Lung (tissue), 12 donors: ENCODE measurements around the gene SUSD2. TPM values are rescaled to one million over a fixed set of nuclear protein-coding genes. Genes with fewer than 3 reads are reported as not detected.

Experiments used
- ATAC-seq: fragments of 200-7000 bp; cut with Tn5 transposase; one replicate; pipeline ENCODE4 v1.9.1; 2020; ENCODE audit warnings: moderate number of reproducible peaks; ENCODE audit not compliant: insufficient read depth, low FRiP score
- DNase-seq, 3 donors: peaks; one replicate each; pipeline ENCODE4 v3.0.0-alpha.2; 2013 to 2017
- H3K27ac ChIP-seq, 2 donors: one replicate each; pipeline ENCODE4 v1.5.1; 2013; ENCODE audit warnings: mild to moderate bottlenecking in 2 of 2, moderate library complexity in 2 of 2, control low read depth in 1 of 2, inconsistent platforms in 1 of 2, low read depth in 1 of 2, low read length in 1 of 2
- H3K27me3 ChIP-seq, 3 donors: one replicate each; pipeline ENCODE4 v1.5.1; 2013; ENCODE audit warnings: low read length in 2 of 3; ENCODE audit not compliant: control insufficient read depth in 3 of 3, insufficient read depth in 3 of 3
- H3K36me3 ChIP-seq, 4 donors: one replicate each; pipeline ENCODE4 v1.5.1; 2013; ENCODE audit warnings: low read length in 4 of 4, mild to moderate bottlenecking in 1 of 4, moderate library complexity in 1 of 4; ENCODE audit not compliant: control insufficient read depth in 4 of 4, insufficient read depth in 4 of 4
- H3K4me1 ChIP-seq, 5 donors: one replicate each; pipeline ENCODE4 v1.5.1; 2013; ENCODE audit warnings: low read length in 5 of 5, mild to moderate bottlenecking in 2 of 5, moderate library complexity in 1 of 5; ENCODE audit not compliant: control insufficient read depth in 5 of 5, insufficient read depth in 5 of 5
- H3K4me3 ChIP-seq: one replicate; pipeline ENCODE4 v1.5.1; 2013; ENCODE audit warnings: mild to moderate bottlenecking, control low read depth, moderate library complexity
- H3K9ac ChIP-seq, 2 donors: one replicate each; pipeline ENCODE4 v1.5.1; 2013; ENCODE audit warnings: low read length in 2 of 2, control low read depth in 1 of 2; ENCODE audit not compliant: insufficient read depth in 1 of 2
- H3K9me3 ChIP-seq, 4 donors: one replicate each; pipeline ENCODE4 v1.5.1; 2013; ENCODE audit warnings: low read length in 3 of 4, mild to moderate bottlenecking in 1 of 4, moderate library complexity in 1 of 4; ENCODE audit not compliant: control insufficient read depth in 4 of 4, insufficient read depth in 3 of 4
- WGBS, 2 donors: extraction: QIAGEN DNeasy Blood & Tissue Kit; methylation state at CpG; one replicate each; pipeline ENCODE4 v1.1.7; 2013; 5-methylcytosine and 5-hydroxymethylcytosine counted together
- polyA plus RNA-seq, 2 donors: library from polyadenylated mRNA; stranded (reverse); fragments of 200-250 nt; gene quantifications; one replicate each; pipeline ENCODE4 v1.2.1, GENCODE V29; 2013
- total RNA-seq, 2 donors: library from RNA; depleted of rRNA in 1 of 2; stranded (reverse); fragments of >200 nt in 1 of 2; gene quantifications; one replicate each; pipeline ENCODE4 v1.2.1, GENCODE V29; 2014 to 2021
- TF ChIP-seq, protein P1 (sequence below): IDR thresholded peaks from 2 replicates; pipeline ENCODE4 v1.5.1; 2012; ENCODE audit warnings: mild to moderate bottlenecking; ENCODE audit errors: control extremely low read depth, extremely low read depth
- donor health status: control.
- donor health status: control.
- donor health status: Bipolar disorder and iron deficiency.
- donor health status: healthy.
- donor health status: DM: yes; HTN: yes; CAD: no.

SUSD2 gene
- total and polyA plus RNA-seq, 4 donors = 15.9 to 192 (median 49.7) TPM

- TF ChIP-seq, protein P1, sequence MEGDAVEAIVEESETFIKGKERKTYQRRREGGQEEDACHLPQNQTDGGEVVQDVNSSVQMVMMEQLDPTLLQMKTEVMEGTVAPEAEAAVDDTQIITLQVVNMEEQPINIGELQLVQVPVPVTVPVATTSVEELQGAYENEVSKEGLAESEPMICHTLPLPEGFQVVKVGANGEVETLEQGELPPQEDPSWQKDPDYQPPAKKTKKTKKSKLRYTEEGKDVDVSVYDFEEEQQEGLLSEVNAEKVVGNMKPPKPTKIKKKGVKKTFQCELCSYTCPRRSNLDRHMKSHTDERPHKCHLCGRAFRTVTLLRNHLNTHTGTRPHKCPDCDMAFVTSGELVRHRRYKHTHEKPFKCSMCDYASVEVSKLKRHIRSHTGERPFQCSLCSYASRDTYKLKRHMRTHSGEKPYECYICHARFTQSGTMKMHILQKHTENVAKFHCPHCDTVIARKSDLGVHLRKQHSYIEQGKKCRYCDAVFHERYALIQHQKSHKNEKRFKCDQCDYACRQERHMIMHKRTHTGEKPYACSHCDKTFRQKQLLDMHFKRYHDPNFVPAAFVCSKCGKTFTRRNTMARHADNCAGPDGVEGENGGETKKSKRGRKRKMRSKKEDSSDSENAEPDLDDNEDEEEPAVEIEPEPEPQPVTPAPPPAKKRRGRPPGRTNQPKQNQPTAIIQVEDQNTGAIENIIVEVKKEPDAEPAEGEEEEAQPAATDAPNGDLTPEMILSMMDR = no peak
- WGBS, 2 donors = 58 to 68% methylated on average over 18 of the region's 18 CpGs
- Histone ChIP-seq H3K27ac (no peak overlapping the region), H3K27me3 (no peaks in the 10 kb centered on the region), H3K4me3 (no peak overlapping the region), H3K36me3 (peaks cover 0 to 10% (median 0%) of the 10 kb centered on the region in 4 donors), H3K9ac (no peak overlapping the region), H3K4me1 (no peaks in the 10 kb centered on the region), H3K9me3 (no peaks in the 10 kb centered on the region)
- DNase-seq = peak in 1 of 3 donors; percentile 35
- ATAC-seq = no peak
These were observed 49.8 kb downstream of the SUSD2 start for GRCh38 chr22:24230911-24231656.

DNA sequence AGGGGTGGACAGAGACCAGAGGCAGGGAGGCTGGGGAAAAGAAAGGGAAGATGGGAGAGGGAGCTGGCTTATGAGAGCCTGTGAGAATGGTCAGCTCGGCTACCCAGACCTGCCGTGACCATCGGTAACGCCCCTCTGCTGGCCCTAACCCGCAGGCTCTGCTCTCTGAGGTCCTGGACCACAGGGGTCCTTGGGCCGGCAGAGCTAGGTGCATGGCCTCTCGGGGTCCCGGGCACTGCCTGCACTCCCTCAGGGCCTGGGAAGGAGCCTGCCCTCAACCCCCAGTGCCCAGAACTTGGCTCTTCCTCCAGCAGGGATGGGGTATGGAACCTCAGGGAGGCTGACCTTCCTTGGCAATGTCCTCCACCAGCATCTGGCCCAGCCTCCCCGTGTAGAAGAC is 50.4 kb downstream of the SUSD2 start:
- Histone ChIP-seq H3K4me3 (no peak overlapping the region), H3K9ac (no peak overlapping the region), H3K27me3 (no peaks in the 10 kb centered on the region), H3K9me3 (no peaks in the 10 kb centered on the region), H3K27ac (no peak overlapping the region), H3K4me1 (no peaks in the 10 kb centered on the region), H3K36me3 (peaks cover 0 to 7% (median 0%) of the 10 kb centered on the region in 4 donors)
- no peak for DNase-seq
- TF ChIP-seq, protein P1 = no peak
- 92 to 95% methylated on average over 9 of the region's 9 CpGs for WGBS, 2 donors
- ATAC-seq = no peak

DNA sequence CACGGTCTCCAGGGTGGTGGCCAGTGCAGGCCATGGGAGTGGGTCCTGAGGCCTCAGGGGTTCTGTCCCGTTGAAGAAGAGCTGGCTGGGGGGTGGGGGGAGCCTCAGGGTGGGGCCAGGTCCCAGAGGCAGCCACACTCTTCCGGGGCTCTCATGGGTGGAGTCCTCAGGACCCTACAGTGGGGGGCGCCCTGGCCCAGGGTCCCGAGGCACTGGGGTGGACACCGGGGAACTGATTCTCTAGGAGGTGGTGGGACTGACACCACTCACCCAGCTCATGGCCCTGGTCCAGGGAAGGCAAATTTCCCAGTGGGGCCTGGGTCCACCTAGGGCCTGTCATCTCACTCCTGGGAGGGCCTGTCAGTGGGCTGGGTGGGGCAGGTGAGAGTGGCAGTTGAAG is 50.8 kb downstream of the SUSD2 start:
- Histone ChIP-seq H3K27me3 (no peaks in the 10 kb centered on the region), H3K36me3 (peaks cover 0 to 7% (median 0%) of the 10 kb centered on the region in 4 donors), H3K9me3 (no peaks in the 10 kb centered on the region), H3K4me3 (no peak overlapping the region), H3K27ac (no peak overlapping the region), H3K9ac (no peak overlapping the region), H3K4me1 (no peaks in the 10 kb centered on the region)
- 93 to 98% methylated on average over 6 of the region's 6 CpGs for WGBS, 2 donors
- no peak for DNase-seq
- TF ChIP-seq, protein P1 = no peak
- no peak for ATAC-seq

DNA sequence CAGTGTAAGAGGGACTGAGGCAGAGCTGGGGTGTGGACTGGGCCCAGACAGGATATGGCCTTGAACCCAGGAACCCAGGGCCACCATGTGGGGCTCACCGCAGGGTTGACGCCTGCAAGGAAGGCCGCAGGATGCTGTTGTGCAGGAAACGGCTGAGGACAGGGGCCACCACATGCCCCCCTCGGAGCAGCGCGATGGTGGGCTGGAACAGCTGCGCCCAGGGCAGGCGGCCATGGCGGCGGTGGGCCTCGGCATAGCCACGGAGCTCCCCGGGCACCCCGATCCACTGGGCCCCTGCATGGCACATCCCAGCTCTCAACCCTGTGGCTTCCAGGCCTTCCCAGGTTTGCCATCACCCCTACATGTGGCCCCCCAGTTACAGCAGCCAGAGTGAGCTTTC is 51.4 kb downstream of the SUSD2 start:
- Histone ChIP-seq H3K27me3 (no peaks in the 10 kb centered on the region), H3K9ac (no peak overlapping the region), H3K36me3 (peaks cover 0 to 7% (median 0%) of the 10 kb centered on the region in 4 donors), H3K27ac (no peak overlapping the region), H3K4me1 (no peaks in the 10 kb centered on the region), H3K9me3 (no peaks in the 10 kb centered on the region), H3K4me3 (no peak overlapping the region)
- WGBS, 2 donors = 94 to 96% methylated on average over 12 to 15 of the region's 15 CpGs
- DNase-seq = no peak
- TF ChIP-seq, protein P1 = no peak
- peak; percentile 35 for ATAC-seq
